OCI-LY7 (cell line): Measurements from ENCODE around the gene CUBN. TPM values are rescaled to one million over a fixed set of nuclear protein-coding genes. Genes with fewer than 3 reads are reported as not detected.

ENCODE experiments used
- BruUV-seq: library from RNA; stranded (reverse); fragments of 400-500 nt; replicated peaks from 2 replicates; lab custom pipeline; 2021; lab: Mats Ljungman, UMichigan
- CTCF ChIA-PET: fragments of 300-600 bp; sonication (Branson Sonifier 250); formaldehyde crosslinking; loops from one replicate; lab custom pipeline; 2022; ENCODE audit warnings: antibody characterized with exemption; ENCODE audit not compliant: unreplicated experiment; lab: Charles Lee
- POLR2A ChIA-PET: fragments of 300-600 bp; sonication (Branson Sonifier 250); formaldehyde crosslinking; loops from one replicate; lab custom pipeline; 2022; ENCODE audit warnings: antibody characterized with exemption; lab: Charles Lee
- DNase-seq: peaks from one replicate; pipeline ENCODE4 v3.0.0-alpha.2; 2015; ENCODE audit warnings: low spot score
- H2AFZ ChIP-seq: fragments of 200-600 bp; sonication (generic), shearing (Covaris generic); 2 replicates; pipeline ENCODE4 v1.6.1; 2014; ENCODE audit warnings: mild to moderate bottlenecking, antibody characterized with exemption, low read length, moderate library complexity
- H3K27ac ChIP-seq: fragments of 200-600 bp; sonication (generic); 2 replicates; pipeline ENCODE4 v1.5.1; 2014; ENCODE audit warnings: mixed run types, low read depth, mild to moderate bottlenecking, moderate library complexity, low read length, inconsistent platforms; ENCODE audit not compliant: poor library complexity, severe bottlenecking
- H3K36me3 ChIP-seq: fragments of 200-600 bp; sonication (generic); 2 replicates; pipeline ENCODE4 v1.6.1; 2014; ENCODE audit warnings: mild to moderate bottlenecking, antibody characterized with exemption, low read length, moderate library complexity, mixed read lengths; ENCODE audit not compliant: insufficient read depth
- H3K4me1 ChIP-seq: fragments of 200-600 bp; sonication (generic); 2 replicates; pipeline ENCODE4 v1.5.1; 2014; ENCODE audit warnings: mild to moderate bottlenecking, low read length; ENCODE audit not compliant: insufficient read depth, poor library complexity, severe bottlenecking
- H3K4me2 ChIP-seq: fragments of 200-600 bp; sonication (generic); 2 replicates; pipeline ENCODE4 v1.6.1; 2014; ENCODE audit warnings: mild to moderate bottlenecking, low read length
- H3K4me3 ChIP-seq: fragments of 200-600 bp; sonication (generic); 2 replicates; pipeline ENCODE4 v1.5.1; 2014; ENCODE audit warnings: mild to moderate bottlenecking, low read depth, low read length; ENCODE audit not compliant: poor library complexity, severe bottlenecking
- H3K79me2 ChIP-seq: fragments of 200-600 bp; sonication (generic); 2 replicates; pipeline ENCODE4 v1.6.1; 2016; ENCODE audit warnings: low read depth, mild to moderate bottlenecking, low read length, moderate library complexity, mixed read lengths; ENCODE audit not compliant: insufficient read depth
- H3K9me2 ChIP-seq: fragments of 200-600 bp; sonication (generic); 2 replicates; pipeline ENCODE4 v1.6.1; 2016; ENCODE audit warnings: mild to moderate bottlenecking, low read length, mixed read lengths; ENCODE audit not compliant: insufficient read depth
- H3K9me3 ChIP-seq: fragments of 200-600 bp; sonication (generic); 2 replicates; pipeline ENCODE4 v1.6.1; 2014; ENCODE audit warnings: mild to moderate bottlenecking, mixed run types, low read length, mixed read lengths
- H4K20me1 ChIP-seq: fragments of 200-600 bp; sonication (generic); 2 replicates; pipeline ENCODE4 v1.6.1; 2014; ENCODE audit warnings: mild to moderate bottlenecking, antibody characterized with exemption, low read length, moderate library complexity, mixed read lengths; ENCODE audit not compliant: insufficient read depth
- EZH2phosphoT487 ChIP-seq: fragments of 200-600 bp; sonication (generic); IDR thresholded peaks from 2 replicates; pipeline ENCODE4 v1.6.1; 2018; ENCODE audit warnings: low read depth, borderline replicate concordance, mild to moderate bottlenecking, mixed run types, antibody characterized with exemption, low read length, moderate library complexity, mixed read lengths
- intact Hi-C: fragments of 100-400 bp; cut with micrococcal nuclease; formaldehyde crosslinking; loops from one replicate; pipeline ENCODE4 v1.10.0; 2022; ENCODE audit not compliant: unreplicated experiment
- total RNA-seq, 2 experiments: library from RNA; depleted of rRNA in 1 of 2; stranded (reverse); fragments of >200 nt in 1 of 2; shearing (Covaris generic) in 1 of 2; gene quantifications; 2 replicates each; pipeline ENCODE4 v1.2.3, GENCODE V29; 2014 to 2022
- TF ChIP-seq, protein P1 (sequence below): fragments of 200-600 bp; sonication (generic); conservative IDR thresholded peaks from 2 replicates; pipeline ENCODE4 v1.5.1; 2014; ENCODE audit warnings: mild to moderate bottlenecking, antibody characterized with exemption, low read length, moderate library complexity, mixed read lengths

Gene CUBN
- total RNA-seq, 2 experiments from 2014 or later: 0.13 to 0.25 TPM

DNA sequence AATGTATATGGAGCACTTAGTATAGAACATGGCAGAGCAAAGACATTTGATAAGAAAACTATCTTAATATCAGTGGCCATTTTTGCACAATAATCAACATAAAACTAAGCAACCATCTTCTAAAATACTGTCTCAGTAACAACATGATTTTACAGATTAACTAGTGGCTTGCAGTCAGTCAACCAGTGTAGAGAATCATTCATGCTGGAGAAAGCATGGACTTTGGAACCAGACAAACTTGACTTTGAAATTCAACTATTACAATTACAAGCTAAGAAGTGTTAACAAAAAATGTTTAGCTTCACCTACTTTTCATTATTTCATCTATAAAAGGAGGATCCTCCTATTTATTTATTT is 27.7 kb downstream of the CUBN start:
- H3K4me3 ChIP-seq: no peak overlapping the region
- TF ChIP-seq, protein P1, sequence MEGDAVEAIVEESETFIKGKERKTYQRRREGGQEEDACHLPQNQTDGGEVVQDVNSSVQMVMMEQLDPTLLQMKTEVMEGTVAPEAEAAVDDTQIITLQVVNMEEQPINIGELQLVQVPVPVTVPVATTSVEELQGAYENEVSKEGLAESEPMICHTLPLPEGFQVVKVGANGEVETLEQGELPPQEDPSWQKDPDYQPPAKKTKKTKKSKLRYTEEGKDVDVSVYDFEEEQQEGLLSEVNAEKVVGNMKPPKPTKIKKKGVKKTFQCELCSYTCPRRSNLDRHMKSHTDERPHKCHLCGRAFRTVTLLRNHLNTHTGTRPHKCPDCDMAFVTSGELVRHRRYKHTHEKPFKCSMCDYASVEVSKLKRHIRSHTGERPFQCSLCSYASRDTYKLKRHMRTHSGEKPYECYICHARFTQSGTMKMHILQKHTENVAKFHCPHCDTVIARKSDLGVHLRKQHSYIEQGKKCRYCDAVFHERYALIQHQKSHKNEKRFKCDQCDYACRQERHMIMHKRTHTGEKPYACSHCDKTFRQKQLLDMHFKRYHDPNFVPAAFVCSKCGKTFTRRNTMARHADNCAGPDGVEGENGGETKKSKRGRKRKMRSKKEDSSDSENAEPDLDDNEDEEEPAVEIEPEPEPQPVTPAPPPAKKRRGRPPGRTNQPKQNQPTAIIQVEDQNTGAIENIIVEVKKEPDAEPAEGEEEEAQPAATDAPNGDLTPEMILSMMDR: no peak
- no peak for TF ChIP-seq EZH2phosphoT487
- H4K20me1 ChIP-seq: no peaks in the 10 kb centered on the region
- intact Hi-C loops: no loop called here
- H3K27ac ChIP-seq: no peak overlapping the region
- no peak for DNase-seq
- BruUV-seq: no TSS peak
- H3K4me1 ChIP-seq: no peaks in the 10 kb centered on the region
- no peak overlapping the region for H3K4me2 ChIP-seq
- no peaks in the 10 kb centered on the region for H3K9me3 ChIP-seq
- CTCF ChIA-PET: no interaction called here
- H3K9me2 ChIP-seq: no peaks in the 10 kb centered on the region
- POLR2A ChIA-PET: no interaction called here
- H3K36me3 ChIP-seq: no peaks in the 10 kb centered on the region
- no peaks in the 10 kb centered on the region for H3K79me2 ChIP-seq
- no peak overlapping the region for H2AFZ ChIP-seq

- DNase-seq: no peak
- Histone ChIP-seq H3K36me3 (no peaks in the 10 kb centered on the region), H3K4me3 (no peak overlapping the region), H3K9me3 (no peaks in the 10 kb centered on the region), H3K27ac (no peak overlapping the region), H3K4me2 (no peak overlapping the region), H4K20me1 (no peaks in the 10 kb centered on the region), H2AFZ (no peak overlapping the region), H3K9me2 (no peaks in the 10 kb centered on the region), H3K4me1 (no peaks in the 10 kb centered on the region), H3K79me2 (no peaks in the 10 kb centered on the region)
- CTCF ChIA-PET: no interaction called here
- POLR2A ChIA-PET: no interaction called here
- intact Hi-C loops: no loop called here
- TF ChIP-seq, protein P1: no peak
- no peak for TF ChIP-seq EZH2phosphoT487
- BruUV-seq: no TSS peak
These were observed 28.2 kb downstream of the CUBN start for GRCh38 chr10:17101257-17101909.

- no peaks in the 10 kb centered on the region for H3K9me3 ChIP-seq
- H3K36me3 ChIP-seq: no peaks in the 10 kb centered on the region
- POLR2A ChIA-PET: no interaction called here
- no peaks in the 10 kb centered on the region for H3K4me1 ChIP-seq
- no peaks in the 10 kb centered on the region for H3K79me2 ChIP-seq
- no peaks in the 10 kb centered on the region for H4K20me1 ChIP-seq
- intact Hi-C loops: no loop called here
- no peak overlapping the region for H2AFZ ChIP-seq
- no TSS peak for BruUV-seq
- no peak overlapping the region for H3K27ac ChIP-seq
- DNase-seq: no peak
- no peak overlapping the region for H3K4me2 ChIP-seq
- TF ChIP-seq, protein P1: no peak
- TF ChIP-seq EZH2phosphoT487: no peak
- CTCF ChIA-PET: no interaction called here
- no peak overlapping the region for H3K4me3 ChIP-seq
- H3K9me2 ChIP-seq: no peaks in the 10 kb centered on the region
These were observed 29.0 kb downstream of the CUBN start for GRCh38 chr10:17100586-17100985.
